ENCODE measurements around the gene NCAM1.
"Not testable (repeated sequence)": the region's sequence is repeated elsewhere in the genome, so short reads cannot be mapped to it uniquely, and the experiment has no call there.

Gene NCAM1

GRCh38 chr11:112961146-112961668 is at the start of gene NCAM1:
Gene NCAM1 (plus strand): TSS chr11:112961420.
- peak; percentile 3 for DNase-seq (ENCODE audit: low spot score)

GRCh38 chr11:112922606-112923005 is 38.6 kb upstream of the NCAM1 start:
- DNase-seq (ENCODE audit: low spot score), result no peak

- DNase-seq (ENCODE audit: low spot score), result not testable (repeated sequence)
These were observed 36.4 kb upstream of the NCAM1 start for GRCh38 chr11:112924836-112925235.

- DNase-seq (ENCODE audit: low spot score), result no peak
These were observed 35.5 kb upstream of the NCAM1 start for GRCh38 chr11:112925516-112926310.

GRCh38 chr11:112928136-112928535 is 33.1 kb upstream of the NCAM1 start:
- no peak for DNase-seq (ENCODE audit: low spot score)

GRCh38 chr11:112929432-112929831 is 31.8 kb upstream of the NCAM1 start:
- no peak for DNase-seq (ENCODE audit: low spot score)

- no peak for DNase-seq (ENCODE audit: low spot score)
These were observed 29.5 kb upstream of the NCAM1 start for GRCh38 chr11:112931703-112932102.

- no peak for DNase-seq (ENCODE audit: low spot score)
These were observed 28.6 kb upstream of the NCAM1 start for GRCh38 chr11:112932593-112932992.

GRCh38 chr11:112933970-112934369 is 27.2 kb upstream of the NCAM1 start:
- DNase-seq (ENCODE audit: low spot score), result no peak

- DNase-seq (ENCODE audit: low spot score), result no peak
These were observed 20.1 kb upstream of the NCAM1 start for GRCh38 chr11:112941104-112941503.

- DNase-seq (ENCODE audit: low spot score), result no peak
These were observed 18.1 kb upstream of the NCAM1 start for GRCh38 chr11:112942966-112943643.

GRCh38 chr11:112946866-112947265 is 14.4 kb upstream of the NCAM1 start:
- no peak for DNase-seq (ENCODE audit: low spot score)

GRCh38 chr11:112949781-112950575 is 11.2 kb upstream of the NCAM1 start:
- DNase-seq (ENCODE audit: low spot score), result no peak

GRCh38 chr11:112958670-112959069 is 2.5 kb upstream of the NCAM1 start:
- DNase-seq (ENCODE audit: low spot score), result no peak

GRCh38 chr11:112961751-112962578 is 745 bp downstream of the NCAM1 start:
- DNase-seq (ENCODE audit: low spot score), result no peak

- DNase-seq (ENCODE audit: low spot score), result no peak
These were observed 1.6 kb downstream of the NCAM1 start for GRCh38 chr11:112962579-112963367.

GRCh38 chr11:112963368-112963955 is 2.2 kb downstream of the NCAM1 start:
- no peak for DNase-seq (ENCODE audit: low spot score)

- DNase-seq (ENCODE audit: low spot score), result no peak
These were observed 4.4 kb downstream of the NCAM1 start for GRCh38 chr11:112965656-112966055.

GRCh38 chr11:112966561-112966960 is 5.3 kb downstream of the NCAM1 start:
- DNase-seq (ENCODE audit: low spot score), result no peak

GRCh38 chr11:112967082-112967481 is 5.9 kb downstream of the NCAM1 start:
- DNase-seq (ENCODE audit: low spot score), result no peak
